Lower leg skin (tissue), 4 donors: ENCODE measurements around the gene CFAP161. TPM values are rescaled to one million over a fixed set of nuclear protein-coding genes. Genes with fewer than 3 reads are reported as not detected.

ENCODE experiments used
- DNase-seq, 2 donors: peaks; one replicate each; pipeline ENCODE4 v3.0.0-alpha.2; 2019; ENCODE audit warnings: low spot score in 2 of 2
- H3K4me3 ChIP-seq: fragments of 200-600 bp; sonication (generic); 2 replicates; pipeline ENCODE4 v1.5.1; 2017; ENCODE audit warnings: mild to moderate bottlenecking, low read depth; ENCODE audit not compliant: poor library complexity, severe bottlenecking
- CTCF ChIP-seq, 3 donors: fragments of 450-650 bp; IDR thresholded peaks; one replicate each; pipeline ENCODE4 v1.5.1; 2016; ENCODE audit warnings: antibody characterized with exemption in 3 of 3, mild to moderate bottlenecking in 3 of 3, moderate library complexity in 2 of 3
- POLR2A ChIP-seq, 2 donors: fragments of 450-650 bp; IDR thresholded peaks; one replicate each; pipeline ENCODE4 v1.6.1; 2016 to 2017; ENCODE audit warnings: antibody characterized with exemption in 2 of 2, mild to moderate bottlenecking in 1 of 2, moderate library complexity in 1 of 2
- WGBS, 2 donors: methylation state at CpG; one replicate each; pipeline ENCODE4 v1.1.5; 2018; 5-methylcytosine and 5-hydroxymethylcytosine counted together
- intact Hi-C: fragments of 100-400 bp; cut with DNase I; formaldehyde crosslinking; loops from one replicate; pipeline ENCODE4 v1.15.0; 2023; ENCODE audit warnings: low total_unique reads
- total RNA-seq, 4 donors: library from RNA; depleted of rRNA; stranded (reverse); fragments of >200 nt; gene quantifications; one replicate each; pipeline ENCODE4 v1.1.0, GENCODE V29; 2016

Gene CFAP161
- total RNA-seq, 4 donors from 2014 or later, result 0.25 to 0.49 TPM; not detected in 2

DNA sequence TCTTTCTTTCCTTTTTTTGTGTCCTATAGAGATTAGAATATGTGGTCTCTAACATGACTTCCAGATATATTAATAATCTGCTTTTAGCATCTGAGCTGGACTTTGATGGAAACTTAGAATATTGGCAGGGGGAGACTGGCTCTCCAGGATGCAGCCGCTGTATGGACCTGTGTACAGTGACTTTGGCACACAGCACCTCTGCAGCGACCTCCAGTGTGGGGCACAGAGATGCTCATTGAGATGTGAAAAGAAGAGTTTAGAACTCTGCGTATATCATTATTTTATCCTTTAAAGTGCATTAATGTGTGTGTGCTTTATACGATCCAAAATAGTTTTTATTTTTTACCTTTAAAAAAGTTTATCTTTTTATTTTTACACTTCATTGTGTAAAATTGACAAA, 18.3 kb downstream of the CFAP161 start:
- intact Hi-C loops, result no loop called here
- DNase-seq, result no peak
- H3K4me3 ChIP-seq, result no peak overlapping the region
- TF ChIP-seq CTCF (IDR thresholded peaks at IDR 0.05) (no peak), POLR2A (IDR thresholded peaks at IDR 0.05) (no peak)
- 96 to 97% methylated on average over 4 of the region's 4 CpGs for WGBS, 2 donors

GRCh38 chr15:81152799-81153198, 18.7 kb downstream of the CFAP161 start:
- no peak overlapping the region for H3K4me3 ChIP-seq
- no peak for DNase-seq
- no peak for TF ChIP-seq POLR2A (IDR thresholded peaks at IDR 0.05)
- TF ChIP-seq CTCF (IDR thresholded peaks at IDR 0.05), result no peak
- intact Hi-C loops, result no loop called here
- 89 to 92% methylated on average over 4 of the region's 4 CpGs for WGBS, 2 donors

DNA sequence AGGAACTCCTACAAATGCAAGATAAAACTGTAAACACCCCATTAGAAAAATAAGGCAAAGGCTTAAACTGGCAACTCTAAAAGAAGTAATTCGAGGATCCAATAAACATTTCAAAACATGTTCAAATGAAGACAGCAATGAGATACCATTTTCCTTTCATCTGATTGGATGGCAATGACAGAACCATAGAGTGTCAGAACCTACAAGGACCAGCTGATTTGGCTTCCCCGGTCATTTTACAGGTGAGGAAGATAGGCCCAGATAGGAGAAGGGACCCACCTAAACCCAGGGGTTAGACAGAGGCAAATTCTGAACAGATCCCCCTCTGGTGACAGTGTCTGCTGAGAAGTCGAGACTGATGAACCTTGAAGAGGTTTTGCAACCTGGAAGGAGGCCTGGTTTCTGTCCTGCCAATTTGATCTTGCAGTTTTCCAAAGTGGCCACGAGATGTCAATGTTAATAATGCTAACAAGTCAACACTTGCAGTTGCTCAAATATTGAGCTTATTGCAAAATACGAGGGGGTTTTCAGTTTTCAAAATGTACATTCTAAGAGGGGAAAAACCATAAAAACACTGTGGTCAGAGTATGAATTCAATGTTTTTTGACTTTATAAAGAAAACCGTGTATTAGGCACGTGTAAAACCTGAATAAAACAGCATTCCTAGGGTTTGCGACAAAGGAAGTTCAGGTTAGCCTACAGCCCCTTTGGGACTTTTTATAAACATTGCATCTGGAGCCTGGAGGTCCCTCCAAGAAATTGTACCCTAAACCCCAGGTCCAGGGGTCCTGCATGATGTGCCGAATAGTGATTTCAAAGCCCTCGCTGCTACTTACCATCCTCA, 21.5 kb downstream of the CFAP161 start:
- 44 to 46% methylated on average over 10 of the region's 10 CpGs for WGBS, 2 donors
- intact Hi-C loops, result loop anchor here (1.0 kb wide), 1 partner anchor 111 kb away; no protein-coding TSS in a partner anchor
- H3K4me3 ChIP-seq, result no peak overlapping the region
- peak; percentile 81 to 88 for DNase-seq
- TF ChIP-seq CTCF (IDR thresholded peaks at IDR 0.05) (peak in 1 of 3 donors; percentile 24), POLR2A (IDR thresholded peaks at IDR 0.05) (no peak)

- no peak for DNase-seq
- no peak overlapping the region for H3K4me3 ChIP-seq
- TF ChIP-seq CTCF (IDR thresholded peaks at IDR 0.05) (no peak), POLR2A (IDR thresholded peaks at IDR 0.05) (no peak)
- intact Hi-C loops, result loop anchor here (1.0 kb wide), 1 partner anchor 110 kb away; no protein-coding TSS in a partner anchor
- 96 to 99% methylated on average over 3 of the region's 3 CpGs for WGBS, 2 donors
These were observed 22.3 kb downstream of the CFAP161 start for GRCh38 chr15:81156324-81156723.

DNA sequence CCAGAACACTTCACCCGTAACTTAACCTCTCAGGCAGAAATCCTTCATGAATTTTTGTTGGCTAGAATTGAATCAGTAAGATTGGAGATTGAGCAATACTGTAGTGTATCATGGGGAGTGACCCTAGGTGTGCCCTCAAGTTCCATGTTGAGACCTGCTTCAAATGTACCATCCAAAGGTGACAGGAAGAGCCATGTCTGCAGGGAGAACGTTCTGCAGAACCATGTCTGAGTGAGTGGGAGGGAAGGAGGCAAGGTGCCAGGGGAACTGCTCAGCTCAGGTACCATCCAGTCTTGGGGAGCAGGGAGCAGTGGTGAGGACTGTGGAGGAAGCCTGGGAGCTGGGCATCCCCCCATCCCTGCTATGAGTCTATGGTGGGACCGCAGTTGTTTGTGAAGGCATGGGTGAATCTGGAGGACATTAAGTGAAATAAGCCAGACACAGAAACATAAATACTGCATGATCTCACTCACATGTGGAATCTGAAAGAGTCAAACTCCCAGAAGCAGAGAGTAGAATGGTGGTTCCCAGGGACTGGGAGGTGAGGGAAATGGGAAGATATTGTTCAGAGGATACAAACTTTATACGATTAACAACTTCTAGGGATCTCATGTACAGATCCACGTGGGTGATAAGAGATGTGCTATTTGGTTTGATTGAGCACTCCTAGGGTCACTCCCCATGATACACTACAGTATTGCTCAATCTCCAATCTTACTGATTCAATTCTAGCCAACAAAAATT, 23.3 kb downstream of the CFAP161 start:
- no peak overlapping the region for H3K4me3 ChIP-seq
- TF ChIP-seq CTCF (IDR thresholded peaks at IDR 0.05) (no peak), POLR2A (IDR thresholded peaks at IDR 0.05) (no peak)
- peak; percentile 39 to 59 for DNase-seq
- intact Hi-C loops, result no loop called here
- 25 to 35% methylated on average over 5 of the region's 5 CpGs for WGBS, 2 donors
